Stimulated activated CD8-positive, alpha-beta memory T cell treated with anti-CD3 and anti-CD28 coated beads, Interleukin-4, amount 100 ng/mL, for 4 hours (primary cell): ENCODE measurements around the gene SLC6A18.
"Not testable (repeated sequence)": the region's sequence is repeated elsewhere in the genome, so short reads cannot be mapped to it uniquely, and the experiment has no call there.

Source experiments
- DNase-seq, 2 donors: peaks; one replicate each; pipeline ENCODE4 v3.0.0-alpha.2; 2020; ENCODE audit warnings: low read depth in 2 of 2, low spot score in 1 of 2

SLC6A18 gene

DNA sequence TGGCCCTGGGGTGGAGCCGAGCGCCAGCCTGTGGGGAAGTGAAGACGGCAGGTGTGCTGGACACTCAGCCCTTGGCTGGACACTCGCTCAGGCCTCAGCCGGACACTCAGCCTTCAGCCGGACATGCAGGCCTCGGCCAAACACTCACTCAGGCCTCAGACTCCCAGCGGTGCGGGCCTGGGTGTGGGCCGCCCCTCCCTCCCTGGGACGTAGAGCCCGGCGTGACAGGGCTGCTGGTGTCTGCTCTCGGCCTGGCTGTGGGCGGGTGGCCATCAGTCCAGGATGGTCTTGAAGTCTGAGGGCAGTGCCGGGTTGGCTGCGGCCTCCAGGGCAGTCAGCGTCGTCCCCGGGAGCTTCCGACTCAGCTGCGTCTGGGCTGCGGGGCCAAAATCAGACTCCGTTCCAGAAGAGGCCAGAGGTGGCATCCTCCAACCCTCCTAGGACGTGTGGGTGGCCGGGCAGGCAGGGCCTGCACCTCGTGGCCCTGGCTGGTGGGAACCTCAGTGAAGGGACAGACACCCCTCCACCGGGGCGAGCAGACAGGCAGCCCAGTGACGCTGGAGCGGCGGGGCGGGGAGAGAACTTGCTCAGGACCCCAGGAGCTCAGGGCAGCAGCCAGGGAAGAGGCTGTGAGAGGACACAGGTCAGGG lies 28.4 kb downstream of the SLC6A18 start:
- no peak for DNase-seq

DNA sequence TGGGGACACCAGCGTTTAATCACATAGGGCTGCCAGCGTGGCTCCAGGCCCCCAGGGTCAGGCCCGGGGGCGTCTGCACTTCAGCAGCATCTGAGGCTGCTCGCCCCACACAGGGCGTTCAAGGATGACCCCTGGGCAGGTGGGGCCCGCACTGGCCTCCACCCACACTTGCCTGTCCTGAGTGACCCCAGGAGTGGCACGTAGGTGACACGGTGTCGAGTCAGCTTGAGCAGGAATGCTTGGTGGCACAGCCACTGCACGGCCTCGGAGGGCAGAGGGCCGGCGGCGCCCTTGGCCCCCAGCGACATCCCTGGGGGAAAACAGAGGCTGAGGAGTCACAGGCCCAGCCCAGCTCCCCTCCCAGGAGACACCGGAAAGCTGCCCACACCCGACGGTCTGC lies 29.0 kb downstream of the SLC6A18 start:
- no peak for DNase-seq

DNA sequence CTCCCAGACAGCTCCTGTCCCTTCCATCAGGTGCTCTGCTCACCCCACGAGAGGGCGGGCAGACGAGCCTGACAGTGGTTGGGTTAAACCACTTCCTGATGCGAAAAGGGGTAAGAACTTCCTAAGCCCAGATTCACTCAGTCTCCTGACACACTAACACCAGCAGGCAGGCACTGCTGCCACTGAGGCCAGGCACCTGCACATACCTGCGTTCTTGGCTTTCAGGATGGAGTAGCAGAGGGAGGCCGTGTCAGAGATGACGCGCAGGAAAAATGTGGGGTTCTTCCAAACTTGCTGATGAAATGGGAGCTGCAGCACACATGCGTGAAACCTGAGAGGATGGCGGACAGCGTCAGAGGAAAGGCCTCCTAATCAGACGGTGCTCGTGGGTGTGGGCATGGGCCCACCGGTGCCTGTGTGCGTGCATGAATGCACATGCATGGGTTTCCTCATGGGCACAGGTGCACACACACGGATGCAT lies 29.9 kb downstream of the SLC6A18 start:
- DNase-seq, result no peak

DNA sequence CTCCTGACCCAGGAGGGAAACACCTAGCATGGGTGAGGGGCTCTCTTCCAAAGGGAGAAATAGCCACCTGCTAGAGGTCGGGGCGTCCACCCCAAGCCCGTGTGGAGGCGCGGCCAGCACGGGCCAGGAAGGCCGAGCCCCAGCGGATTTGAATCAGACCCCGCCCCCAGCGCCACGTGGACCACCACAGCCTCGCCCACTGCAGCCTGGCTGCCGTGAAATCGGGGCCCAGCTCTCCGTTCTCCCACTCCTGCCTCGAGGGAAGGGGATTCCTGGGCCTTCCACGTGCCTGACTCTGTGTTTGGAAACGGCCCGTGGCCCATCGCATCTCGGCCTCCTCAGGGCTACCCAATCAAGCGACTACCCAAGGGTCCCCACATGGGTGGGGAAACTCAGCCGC lies 31.6 kb downstream of the SLC6A18 start:
- DNase-seq, result no peak

DNA sequence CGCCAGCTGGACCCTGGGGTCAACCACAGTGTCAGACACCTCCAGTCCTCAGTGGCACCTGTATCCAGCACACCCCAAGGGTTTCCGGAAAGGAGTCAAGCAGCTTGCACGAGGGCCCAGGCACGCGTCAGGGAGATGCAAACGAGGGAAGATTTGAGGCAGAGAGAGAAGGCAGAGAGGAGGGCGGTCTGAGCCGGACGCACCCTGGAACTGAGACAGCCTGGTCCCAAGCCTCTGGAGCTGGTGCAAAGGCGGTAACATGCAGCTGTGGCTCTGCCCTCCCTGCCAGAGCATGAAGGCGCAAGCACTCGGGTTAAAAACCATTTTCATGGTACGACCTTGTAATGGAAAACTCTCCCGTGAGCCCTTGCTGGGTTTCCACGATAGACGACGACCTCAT lies 32.2 kb downstream of the SLC6A18 start:
- DNase-seq, result no peak

DNA sequence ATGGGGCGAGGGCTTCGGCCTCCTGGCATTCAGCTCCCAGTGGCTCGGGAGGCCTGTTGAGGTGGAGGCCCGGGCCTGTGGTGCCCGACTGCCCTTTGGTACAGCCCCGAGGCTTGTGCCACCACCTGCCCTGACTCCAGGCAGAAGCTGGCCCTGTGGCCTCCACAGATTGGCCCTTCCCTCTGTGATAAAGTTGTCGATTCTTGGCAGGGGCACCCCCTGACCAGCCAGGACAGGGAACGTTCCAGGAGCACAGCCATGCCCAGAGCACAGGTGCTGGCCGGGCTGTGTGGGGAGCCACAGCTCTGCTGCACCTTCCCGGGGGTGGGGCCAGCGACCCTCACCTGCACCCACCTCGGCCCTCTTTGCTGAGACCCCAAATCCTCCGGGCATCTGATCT lies 32.7 kb downstream of the SLC6A18 start:
- no peak for DNase-seq

DNA sequence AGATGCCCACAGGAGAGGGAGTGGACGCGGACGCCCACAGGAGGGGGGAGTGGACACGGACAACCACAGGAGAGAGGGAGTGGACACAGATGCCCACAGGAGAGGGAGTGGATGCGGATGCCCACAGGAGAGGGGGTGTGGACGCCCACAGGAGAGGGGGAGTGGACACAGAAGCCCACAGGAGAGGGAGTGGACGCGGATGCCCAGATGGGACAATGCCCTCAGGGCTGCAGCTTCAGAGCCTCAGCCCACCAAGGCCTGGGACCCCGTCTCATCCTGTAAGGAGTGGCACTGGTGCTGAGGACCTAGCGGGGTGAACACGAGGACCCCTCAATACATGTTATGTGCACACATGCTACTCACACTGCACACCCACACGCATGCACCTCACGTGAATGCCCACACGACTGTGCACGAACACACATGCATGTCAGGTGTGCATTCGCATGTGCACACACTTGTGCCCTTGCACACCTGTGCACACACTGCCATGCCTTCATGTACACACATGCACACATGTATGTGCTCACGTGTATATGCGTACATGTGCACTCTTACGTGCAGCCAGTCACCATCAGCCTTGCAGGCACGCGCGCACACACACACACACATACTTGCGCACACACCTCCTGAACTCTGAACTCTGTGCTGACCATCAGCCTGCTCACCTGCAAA lies 34.8 kb downstream of the SLC6A18 start:
- DNase-seq, result no peak

DNA sequence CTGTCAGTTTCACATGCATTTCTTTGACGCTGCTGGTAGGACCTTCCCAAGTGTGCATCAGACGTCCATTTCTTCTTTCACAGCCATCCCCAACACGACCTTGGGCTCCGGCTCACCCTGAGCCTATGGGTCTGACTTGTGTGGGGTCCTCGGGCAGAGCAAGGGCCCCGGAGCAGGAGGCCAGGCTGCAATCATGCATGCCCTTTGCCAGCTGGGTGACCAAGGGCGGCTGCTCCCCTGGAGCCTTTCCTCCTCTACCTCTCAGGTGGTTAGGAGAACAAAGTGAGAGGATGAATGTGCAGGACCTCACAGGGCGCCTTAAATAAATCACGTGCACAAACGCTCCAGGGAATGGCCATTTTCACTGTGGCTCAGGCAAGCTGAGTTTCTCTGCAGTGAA lies 36.5 kb downstream of the SLC6A18 start:
- no peak for DNase-seq

DNA sequence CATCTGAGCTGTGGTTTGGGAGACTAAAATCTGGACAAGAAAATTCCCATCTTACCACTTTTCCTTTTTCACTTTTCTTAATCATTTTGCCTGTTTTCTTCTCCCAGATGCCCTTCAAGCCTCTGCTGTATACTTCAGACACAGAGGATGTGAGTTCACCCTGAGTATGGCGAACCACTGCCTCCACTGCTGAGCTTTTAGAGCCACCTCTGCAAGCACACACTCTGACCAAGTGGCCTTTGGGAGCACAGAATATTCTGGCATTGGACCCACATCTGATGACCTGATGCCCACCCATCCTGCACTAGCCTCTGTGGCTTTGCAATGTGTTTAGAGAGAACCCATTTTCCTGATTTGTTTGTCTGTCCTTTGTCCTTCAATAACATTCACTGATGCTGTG lies 37.2 kb downstream of the SLC6A18 start:
- no peak for DNase-seq

DNA sequence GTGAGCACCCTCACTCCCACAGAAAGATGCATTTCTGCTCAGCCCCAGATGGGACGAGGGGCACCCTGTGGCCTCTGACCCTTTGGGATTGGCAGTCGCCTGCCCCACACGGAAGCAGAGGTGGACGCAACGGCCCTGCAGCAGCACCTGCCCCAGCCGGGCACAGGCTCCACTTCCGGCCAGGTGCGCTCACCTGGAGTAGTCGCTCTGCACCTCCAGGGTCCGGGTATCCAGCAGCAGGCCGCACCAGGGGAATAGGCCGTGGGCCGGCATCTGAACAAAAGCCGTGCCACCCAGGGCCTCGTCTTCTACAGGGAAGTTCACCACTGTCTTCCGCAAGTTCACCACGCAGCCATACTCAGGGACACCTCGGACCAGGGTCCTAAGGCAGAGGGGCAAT lies 39.0 kb downstream of the SLC6A18 start:
- no peak for DNase-seq

DNA sequence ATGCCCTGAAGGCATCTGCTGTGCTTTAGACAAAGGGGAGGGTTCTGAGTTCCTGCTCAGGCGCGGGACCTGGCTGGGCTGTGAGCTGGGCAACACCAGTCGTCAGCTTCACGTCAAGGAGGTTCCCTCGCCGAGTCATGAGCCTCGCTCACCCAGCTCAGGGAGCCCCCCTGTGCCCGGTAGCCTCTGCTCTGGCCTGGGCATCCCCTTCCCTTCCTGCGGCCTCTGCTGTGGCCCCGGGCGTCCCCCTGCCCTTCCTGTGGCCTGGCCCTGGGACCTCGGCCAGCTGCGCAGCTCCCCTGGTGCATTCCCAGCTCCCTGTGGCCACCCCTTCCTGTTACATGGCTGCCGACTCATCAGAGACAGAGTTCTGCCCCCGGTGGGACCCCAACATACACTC lies 39.8 kb downstream of the SLC6A18 start:
- DNase-seq, result no peak

DNA sequence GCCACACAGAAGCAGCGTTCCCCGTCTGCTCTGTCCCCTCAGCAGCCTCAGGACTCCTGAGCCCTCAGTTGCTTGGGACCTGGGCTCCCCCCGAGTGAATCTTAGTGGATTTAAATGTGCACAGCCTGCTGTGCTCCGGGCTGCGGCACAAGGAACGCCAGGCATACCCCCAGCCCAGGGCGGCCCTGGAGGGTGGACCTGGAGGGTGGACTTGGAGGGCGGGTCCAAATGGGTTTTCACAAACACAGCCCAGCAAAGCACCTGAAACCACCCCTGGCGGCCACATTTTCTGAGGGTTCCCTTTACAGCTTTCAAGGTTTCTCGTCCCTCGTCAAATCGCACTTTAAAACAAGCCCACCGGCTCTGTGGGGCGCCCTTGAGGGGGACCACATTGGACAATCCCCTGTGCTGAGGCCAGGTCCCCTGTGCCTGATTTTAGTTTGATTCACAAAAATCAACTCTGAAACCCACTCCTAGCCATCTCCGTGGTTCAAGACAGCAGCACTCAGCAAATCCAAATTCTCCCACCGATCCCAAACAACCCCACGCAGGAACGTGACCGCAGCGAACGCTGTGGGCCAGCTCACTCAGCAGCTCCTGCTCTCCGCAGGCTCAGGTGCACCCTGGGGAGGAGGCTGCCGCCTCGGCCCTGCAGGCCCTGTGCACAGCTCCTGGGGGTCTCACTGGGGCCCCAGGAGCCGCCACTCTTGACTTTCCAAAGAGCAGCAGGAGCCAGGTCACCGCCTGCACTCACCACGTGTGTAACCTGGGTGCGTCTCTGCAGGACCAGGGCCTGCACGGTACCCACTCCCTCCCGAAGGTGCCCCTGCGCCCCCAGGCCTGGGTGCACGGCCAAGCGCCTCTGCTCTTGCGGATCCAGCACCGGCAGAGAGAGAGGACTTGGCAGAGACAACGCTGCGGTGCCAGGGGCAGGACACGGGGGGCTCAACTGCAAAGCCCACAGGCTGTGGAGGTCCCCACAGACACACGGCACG lies 40.6 kb downstream of the SLC6A18 start:
- DNase-seq, result no peak

DNA sequence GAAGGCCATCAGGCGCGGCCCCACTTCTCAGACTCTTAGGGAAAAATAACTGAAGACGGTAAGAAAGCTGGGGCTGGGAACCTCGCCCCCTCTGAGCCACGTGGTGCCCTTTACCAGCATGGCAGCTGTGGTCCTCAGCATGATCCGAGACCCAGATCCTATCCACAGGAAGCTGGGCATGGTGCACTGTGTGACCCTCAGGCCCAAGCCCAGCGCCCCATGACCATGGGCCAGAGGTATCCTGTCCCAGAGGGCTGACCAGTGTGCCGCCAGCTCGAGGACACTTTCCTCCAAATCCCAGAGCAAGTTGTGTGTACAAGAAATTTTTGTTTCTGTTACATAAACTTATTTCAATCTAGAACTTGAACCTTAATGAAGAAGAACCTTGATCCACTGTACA lies 41.6 kb downstream of the SLC6A18 start:
- DNase-seq, result no peak

DNA sequence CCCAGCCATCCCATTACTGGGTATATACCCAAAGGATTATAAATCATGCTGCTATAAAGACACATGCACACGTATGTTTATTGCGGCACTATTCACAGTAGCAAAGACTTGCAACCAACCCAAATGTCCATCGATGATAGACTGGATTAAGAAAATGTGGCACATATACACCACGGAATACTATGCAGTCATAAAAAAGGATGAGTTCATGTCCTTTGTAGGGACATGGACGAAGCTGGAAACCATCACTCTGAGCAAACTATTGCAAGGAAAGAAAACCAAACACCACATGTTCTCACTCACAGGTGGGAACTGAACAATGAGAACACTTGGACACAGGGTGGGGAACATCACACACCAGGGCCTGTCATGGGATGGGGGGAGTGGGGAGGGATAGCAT lies 42.3 kb downstream of the SLC6A18 start:
- not testable (repeated sequence) for DNase-seq

DNA sequence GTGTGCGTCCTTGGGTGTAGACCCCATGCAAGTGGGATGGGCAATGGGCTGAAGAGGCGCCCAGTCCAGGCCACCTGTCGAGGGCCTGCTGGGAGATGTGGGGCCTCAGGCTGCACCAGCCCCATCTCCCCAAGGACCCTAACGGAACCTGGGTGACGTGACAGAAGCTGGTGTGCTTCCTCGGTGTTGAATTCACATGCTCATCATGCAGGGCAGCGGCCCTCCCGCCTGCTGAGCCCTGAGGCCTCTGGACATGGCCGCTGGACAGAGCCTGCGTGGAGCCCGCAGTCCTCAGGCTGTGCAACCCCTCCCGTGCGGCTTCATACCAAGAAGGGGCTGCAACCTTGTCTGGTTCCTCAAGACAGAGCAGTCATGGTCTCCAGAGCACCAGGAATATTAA lies 42.9 kb downstream of the SLC6A18 start:
- DNase-seq, result no peak

DNA sequence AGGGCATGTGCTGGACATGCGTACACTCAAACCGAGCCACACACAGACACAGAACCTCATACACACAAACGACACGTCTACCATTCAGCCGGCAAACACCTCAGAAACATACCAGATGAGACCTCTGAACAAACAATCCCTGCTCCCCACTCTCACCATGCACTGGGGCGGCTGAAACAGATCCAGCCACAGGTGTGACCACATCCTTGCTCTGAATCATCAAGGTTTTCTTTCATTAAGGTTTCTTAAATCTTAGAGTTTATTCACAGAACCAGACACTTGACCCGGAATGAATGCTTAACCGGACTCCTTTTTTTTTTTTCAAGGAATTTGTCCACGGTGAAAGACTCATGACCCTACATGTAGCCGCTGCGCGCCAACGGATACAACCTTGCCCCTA lies 43.5 kb downstream of the SLC6A18 start:
- DNase-seq, result peak in 1 of 2 donors; percentile 6

DNA sequence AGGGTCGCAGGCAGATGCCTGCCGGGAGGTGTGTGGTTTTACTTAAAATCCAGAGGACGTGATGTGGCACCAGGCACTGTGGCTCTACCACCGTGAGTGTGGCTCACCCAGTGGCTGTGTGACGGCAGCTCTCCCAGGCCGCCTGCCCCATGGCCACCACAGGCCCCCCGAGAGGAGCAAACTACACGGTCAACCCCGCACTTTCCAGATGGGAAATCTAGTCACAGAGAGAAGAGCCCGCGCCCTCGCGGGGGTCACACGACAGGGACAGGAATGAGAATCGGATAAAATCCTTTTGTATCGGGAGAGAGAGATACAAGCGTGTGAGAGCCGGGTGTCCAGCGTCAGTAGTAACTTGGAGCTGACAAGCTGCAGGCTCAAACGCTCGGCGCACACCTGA lies 45.2 kb downstream of the SLC6A18 start:
- DNase-seq, result no peak

DNA sequence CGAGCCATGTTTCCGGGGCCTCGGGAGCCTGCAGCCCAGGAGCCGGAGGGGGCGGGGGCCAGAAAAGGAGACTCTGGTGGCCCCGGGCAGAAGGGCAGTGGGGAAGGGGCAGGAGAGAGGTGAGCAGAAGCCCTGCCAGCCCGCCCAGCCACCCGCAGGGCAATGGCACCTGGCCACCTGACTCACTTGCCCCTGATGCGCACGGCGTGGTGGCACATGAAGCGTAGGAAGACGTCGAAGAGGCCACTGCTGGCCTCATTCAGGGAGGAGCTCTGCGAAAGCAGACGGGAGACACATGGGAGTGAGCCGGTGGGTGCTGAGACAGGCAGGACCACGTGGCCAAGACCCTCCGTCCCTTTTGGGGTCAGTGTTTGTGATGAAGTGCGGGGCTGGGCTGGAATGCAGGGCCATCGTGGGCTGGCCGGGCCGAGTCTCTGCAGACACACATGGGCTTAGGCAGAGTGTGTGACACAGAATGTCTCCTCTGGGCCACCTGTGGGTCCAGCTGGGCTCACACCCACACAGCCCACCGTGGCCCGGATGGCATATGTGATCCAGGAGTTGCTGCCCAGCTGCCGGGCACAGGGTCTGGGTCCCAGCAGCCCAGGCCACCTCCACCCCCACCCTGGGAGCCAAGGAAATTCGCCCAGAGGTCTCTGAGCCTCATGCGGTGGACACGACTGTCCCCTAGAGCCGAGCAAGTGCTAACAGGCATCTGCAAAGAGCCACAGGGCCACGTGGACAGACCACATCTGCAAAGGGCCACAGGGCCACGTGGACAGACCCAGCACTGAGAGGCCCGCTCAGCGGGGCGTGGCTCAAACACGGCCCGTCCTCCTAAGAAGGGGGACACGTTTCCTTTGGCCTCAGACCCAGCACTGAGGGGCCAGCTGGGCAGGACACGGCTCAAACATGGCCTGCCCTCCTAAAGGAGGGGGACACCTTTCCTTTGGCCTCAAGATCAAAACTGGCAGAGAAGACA lies 46.0 kb downstream of the SLC6A18 start:
- no peak for DNase-seq

DNA sequence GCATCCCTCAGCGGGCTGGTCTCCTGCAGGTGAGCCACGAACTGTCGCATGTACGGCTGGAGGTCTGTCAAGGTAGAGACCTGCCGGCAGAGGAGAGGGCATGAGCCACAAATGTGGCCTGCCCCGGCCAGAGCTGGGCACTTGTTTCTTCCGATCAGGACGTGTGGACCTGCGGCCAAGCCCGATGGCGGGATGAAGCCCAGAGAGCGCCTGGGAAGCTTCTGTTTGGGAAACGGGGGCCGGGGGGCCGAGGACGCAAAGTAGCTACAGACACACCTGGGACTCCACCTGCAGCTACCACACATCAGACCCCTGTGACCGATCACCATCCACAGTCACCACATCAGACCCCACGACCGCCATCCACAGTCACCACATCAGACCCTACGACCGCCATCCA lies 47.0 kb downstream of the SLC6A18 start:
- DNase-seq, result no peak

DNA sequence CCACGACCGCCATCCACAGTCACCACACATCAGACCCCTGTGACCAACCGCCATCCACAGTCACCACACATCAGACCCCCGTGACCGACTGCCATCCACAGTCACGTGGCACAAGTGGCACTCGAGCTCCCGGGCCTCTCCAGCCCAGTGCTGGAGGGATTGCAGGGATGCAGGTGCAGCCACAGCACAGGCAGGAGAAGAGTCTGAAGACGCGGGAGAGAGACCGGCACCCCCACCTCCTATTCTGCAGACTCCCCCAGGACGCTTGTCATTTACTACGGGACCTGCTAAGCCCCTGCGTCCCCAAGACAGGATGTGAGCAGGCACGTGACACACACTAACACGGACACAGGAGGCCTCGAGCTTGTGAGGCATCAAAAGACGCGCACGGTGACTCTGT lies 48.6 kb downstream of the SLC6A18 start:
- DNase-seq, result no peak

DNA sequence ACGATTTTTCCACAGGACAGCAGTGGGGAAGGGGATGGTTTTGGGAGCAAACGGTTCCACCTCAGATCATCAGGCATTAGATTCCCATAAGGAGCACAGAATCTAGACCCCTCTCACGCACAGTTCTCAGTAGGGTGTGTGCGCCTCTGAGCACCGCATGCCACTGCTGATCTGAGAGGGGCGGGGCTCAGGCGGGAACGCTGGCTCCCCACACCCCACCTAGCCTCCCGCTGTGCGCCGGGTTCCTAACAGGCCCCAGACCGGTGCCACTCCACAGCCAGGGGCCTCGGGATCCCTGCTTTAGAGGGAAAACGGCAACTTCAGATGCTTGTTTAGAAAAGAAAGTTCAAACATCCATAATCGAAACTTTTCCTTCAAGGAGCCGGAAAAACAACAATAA lies 49.3 kb downstream of the SLC6A18 start:
- DNase-seq, result no peak
